PC-9 (cell line): Measurements from ENCODE around the gene ETV6. TPM values are rescaled to one million over a fixed set of nuclear protein-coding genes. Genes with fewer than 3 reads are reported as not detected.

Experiments used
- BruUV-seq: library from RNA; stranded (reverse); fragments of 400-500 nt; replicated peaks from 2 replicates; lab custom pipeline; 2021; lab: Mats Ljungman, UMichigan
- CTCF ChIA-PET: fragments of 300-600 bp; sonication (Branson Sonifier 250); formaldehyde crosslinking; loops from one replicate; lab custom pipeline; 2022; ENCODE audit warnings: antibody characterized with exemption; lab: Charles Lee
- POLR2A ChIA-PET: fragments of 300-600 bp; sonication (Branson Sonifier 250); formaldehyde crosslinking; loops from one replicate; lab custom pipeline; 2022; ENCODE audit warnings: antibody characterized with exemption; ENCODE audit not compliant: unreplicated experiment; lab: Charles Lee
- DNase-seq, 2 experiments: peaks; one replicate each; pipeline versions ENCODE4 v3.0.0 to v3.0.0-alpha.2; 2015 to 2022; ENCODE audit warnings: mixed read lengths in 1 of 2
- H2AFZ ChIP-seq: fragments of 200-600 bp; sonication (generic); 2 replicates; pipeline ENCODE4 v1.8.1; 2017; ENCODE audit warnings: antibody characterized with exemption
- H3F3A ChIP-seq: fragments of 200-600 bp; sonication (generic); 2 replicates; pipeline ENCODE4 v1.8.1; 2017; ENCODE audit warnings: antibody characterized with exemption, mild to moderate bottlenecking, low read depth; ENCODE audit not compliant: insufficient read depth
- H3K27ac ChIP-seq: fragments of 200-600 bp; sonication (generic); 2 replicates; pipeline ENCODE4 v1.6.1; 2016; ENCODE audit warnings: mixed run types
- H3K27me3 ChIP-seq: fragments of 200-600 bp; sonication (generic); 2 replicates; pipeline ENCODE4 v1.6.1; 2016; ENCODE audit warnings: low read depth, mixed run types; ENCODE audit not compliant: insufficient read depth
- H3K36me3 ChIP-seq: fragments of 200-600 bp; sonication (generic); 2 replicates; pipeline ENCODE4 v1.6.1; 2016; ENCODE audit warnings: low read depth, mixed run types
- H3K4me1 ChIP-seq: fragments of 200-600 bp; sonication (generic); replicated peaks from 2 replicates; pipeline ENCODE4 v1.6.1; 2016; ENCODE audit warnings: mixed run types; ENCODE audit not compliant: insufficient read depth
- H3K4me2 ChIP-seq: fragments of 200-600 bp; sonication (generic); 2 replicates; pipeline ENCODE4 v1.6.1; 2017; ENCODE audit warnings: mixed run types
- H3K4me3 ChIP-seq: fragments of 200-600 bp; sonication (generic); 2 replicates; pipeline ENCODE4 v1.6.1; 2016; ENCODE audit warnings: mixed run types
- H3K79me2 ChIP-seq: fragments of 200-600 bp; sonication (generic); 2 replicates; pipeline ENCODE4 v1.6.1; 2017; ENCODE audit warnings: low read depth, mixed run types
- H3K9me2 ChIP-seq: fragments of 200-600 bp; sonication (generic); 2 replicates; pipeline ENCODE4 v1.8.1; 2017; ENCODE audit warnings: mild to moderate bottlenecking; ENCODE audit not compliant: insufficient read depth
- H3K9me3 ChIP-seq: fragments of 200-600 bp; sonication (generic); 2 replicates; pipeline ENCODE4 v1.8.1; 2016; ENCODE audit warnings: low read depth; ENCODE audit not compliant: insufficient read depth
- H4K20me1 ChIP-seq: fragments of 200-600 bp; sonication (generic); 2 replicates; pipeline ENCODE4 v1.8.1; 2017; ENCODE audit not compliant: insufficient read depth
- EZH2 ChIP-seq: fragments of 200-600 bp; sonication (generic); IDR thresholded peaks from 2 replicates; pipeline ENCODE4 v1.8.0; 2017; ENCODE audit warnings: antibody characterized with exemption, low read depth
- intact Hi-C: fragments of 100-400 bp; cut with micrococcal nuclease; formaldehyde crosslinking; loops from one replicate; pipeline ENCODE4 v1.10.0; 2022; ENCODE audit not compliant: unreplicated experiment
- total RNA-seq: library from RNA; stranded (reverse); gene quantifications from 2 replicates; pipeline ENCODE4 v1.2.3, GENCODE V29; 2021
- TF ChIP-seq, protein P1 (sequence below): fragments of 200-600 bp; sonication (generic); conservative IDR thresholded peaks from 2 replicates; pipeline ENCODE4 v1.6.1; 2017; ENCODE audit warnings: mixed run types, antibody characterized with exemption, mild to moderate bottlenecking, moderate library complexity

Gene ETV6
- total RNA-seq, 1 experiment from 2014 or later, result 62.8 TPM

DNA sequence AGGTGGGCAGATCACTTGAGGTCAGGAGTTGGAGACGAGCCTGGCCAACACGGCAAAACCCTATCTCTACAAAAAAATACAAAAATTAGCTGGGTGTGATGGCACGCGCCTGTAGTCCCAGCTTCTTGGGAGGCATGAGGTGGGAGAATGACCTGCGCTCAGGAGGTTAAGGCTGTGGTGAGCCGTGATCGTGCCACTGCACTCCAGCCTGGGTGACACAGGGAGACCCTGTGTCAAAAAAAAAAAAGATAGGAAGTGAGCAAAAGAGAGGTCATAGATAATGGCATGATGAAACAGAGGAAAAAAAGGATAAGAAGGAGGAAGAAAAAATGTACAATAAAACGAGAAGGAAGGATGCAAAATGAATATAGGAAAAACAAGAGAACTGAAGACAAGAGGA is 159.5 kb downstream of the ETV6 start:
- CTCF ChIA-PET, result no interaction called here

DNA sequence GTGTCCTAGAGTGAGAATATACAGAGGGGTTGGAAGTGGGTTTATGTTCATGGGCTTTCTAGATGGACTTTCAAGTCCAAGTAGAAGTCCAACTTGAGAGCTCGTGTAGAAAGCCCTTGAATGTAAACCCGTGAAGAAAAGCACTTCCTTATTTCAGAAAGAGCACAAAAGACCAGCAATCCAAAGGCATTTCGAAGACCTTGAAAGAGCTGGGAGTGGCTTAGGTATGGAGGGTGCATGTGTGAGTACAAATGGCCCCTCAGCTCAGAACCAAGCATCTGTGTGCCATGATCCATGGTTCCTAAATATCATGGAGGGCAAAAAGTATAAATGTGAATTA is 160.7 kb downstream of the ETV6 start:
- Histone ChIP-seq H3K4me1 (no peaks in the 10 kb centered on the region), H3K9me2 (peaks cover 2% of the 10 kb centered on the region; the same call in 1 of the 2 replicates), H3K27me3 (no peaks in the 10 kb centered on the region), H3F3A (no peaks in the 10 kb centered on the region), H3K27ac (no peak overlapping the region), H3K9me3 (no peaks in the 10 kb centered on the region), H3K4me2 (no peak overlapping the region), H3K36me3 (0 out of 2 replicates have a peak, but pooled peaks cover 3% of the 10 kb centered on the region), H4K20me1 (no peaks in the 10 kb centered on the region), H3K79me2 (peaks cover 10% of the 10 kb centered on the region), H3K4me3 (no peak overlapping the region), H2AFZ (no peak overlapping the region)
- intact Hi-C loops, result no loop called here
- BruUV-seq, result no TSS peak
- ChIA-PET CTCF (no interaction called here), POLR2A (no interaction called here)
- TF ChIP-seq EZH2, result no peak
- TF ChIP-seq, protein P1, sequence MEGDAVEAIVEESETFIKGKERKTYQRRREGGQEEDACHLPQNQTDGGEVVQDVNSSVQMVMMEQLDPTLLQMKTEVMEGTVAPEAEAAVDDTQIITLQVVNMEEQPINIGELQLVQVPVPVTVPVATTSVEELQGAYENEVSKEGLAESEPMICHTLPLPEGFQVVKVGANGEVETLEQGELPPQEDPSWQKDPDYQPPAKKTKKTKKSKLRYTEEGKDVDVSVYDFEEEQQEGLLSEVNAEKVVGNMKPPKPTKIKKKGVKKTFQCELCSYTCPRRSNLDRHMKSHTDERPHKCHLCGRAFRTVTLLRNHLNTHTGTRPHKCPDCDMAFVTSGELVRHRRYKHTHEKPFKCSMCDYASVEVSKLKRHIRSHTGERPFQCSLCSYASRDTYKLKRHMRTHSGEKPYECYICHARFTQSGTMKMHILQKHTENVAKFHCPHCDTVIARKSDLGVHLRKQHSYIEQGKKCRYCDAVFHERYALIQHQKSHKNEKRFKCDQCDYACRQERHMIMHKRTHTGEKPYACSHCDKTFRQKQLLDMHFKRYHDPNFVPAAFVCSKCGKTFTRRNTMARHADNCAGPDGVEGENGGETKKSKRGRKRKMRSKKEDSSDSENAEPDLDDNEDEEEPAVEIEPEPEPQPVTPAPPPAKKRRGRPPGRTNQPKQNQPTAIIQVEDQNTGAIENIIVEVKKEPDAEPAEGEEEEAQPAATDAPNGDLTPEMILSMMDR, result no peak
- DNase-seq, result no peak

More for the DNA sequence above, 159.5 kb downstream of the ETV6 start:
- no peak for DNase-seq
- POLR2A ChIA-PET, result no interaction called here
- Histone ChIP-seq H3K9me3 (no peaks in the 10 kb centered on the region), H3K27me3 (no peaks in the 10 kb centered on the region), H4K20me1 (no peaks in the 10 kb centered on the region), H2AFZ (no peak overlapping the region), H3K4me2 (no peak overlapping the region), H3K4me1 (no peaks in the 10 kb centered on the region), H3K36me3 (0 out of 2 replicates have a peak, but pooled peaks cover 3% of the 10 kb centered on the region), H3K4me3 (no peak overlapping the region), H3K9me2 (peaks cover 2% of the 10 kb centered on the region; the same call in 1 of the 2 replicates), H3K79me2 (peaks cover 12% of the 10 kb centered on the region), H3K27ac (no peak overlapping the region), H3F3A (no peaks in the 10 kb centered on the region)
- no TSS peak for BruUV-seq
- intact Hi-C loops, result no loop called here
- TF ChIP-seq, protein P1, result no peak
- no peak for TF ChIP-seq EZH2

- ChIA-PET CTCF (no interaction called here), POLR2A (no interaction called here)
- no peaks in the 10 kb centered on the region for H3K27me3 ChIP-seq
- H3K27ac ChIP-seq, result no peak overlapping the region
- H3K9me2 ChIP-seq, result peaks cover under 1% of the 10 kb centered on the region; the same call in 1 of the 2 replicates
- 0 out of 2 replicates have a peak, but pooled peaks cover 3% of the 10 kb centered on the region for H3K36me3 ChIP-seq
- H3K4me2 ChIP-seq, result no peak overlapping the region
- peaks cover 5% of the 10 kb centered on the region; the same call in 1 of the 2 replicates for H3K79me2 ChIP-seq
- no TSS peak for BruUV-seq
- no peak overlapping the region for H2AFZ ChIP-seq
- H4K20me1 ChIP-seq, result no peaks in the 10 kb centered on the region
- no peaks in the 10 kb centered on the region for H3F3A ChIP-seq
- intact Hi-C loops, result no loop called here
- H3K4me1 ChIP-seq, result no peaks in the 10 kb centered on the region
- H3K4me3 ChIP-seq, result no peak overlapping the region
- no peaks in the 10 kb centered on the region for H3K9me3 ChIP-seq
- no peak for TF ChIP-seq EZH2
- TF ChIP-seq, protein P1, result no peak
- no peak for DNase-seq
Observed at GRCh38 chr12:11811008-11811407, 161.5 kb downstream of the ETV6 start.
